GM21825 (cell line): Measurements from ENCODE around the gene TRAF1.

Experiments used
- ATAC-seq: cut with Tn5 transposase; IDR thresholded peaks from one replicate; pipeline ENCODE4 v1.9.1; 2021; ENCODE audit warnings: mild to moderate bottlenecking, moderate library complexity; ENCODE audit not compliant: unreplicated experiment

TRAF1 gene

DNA sequence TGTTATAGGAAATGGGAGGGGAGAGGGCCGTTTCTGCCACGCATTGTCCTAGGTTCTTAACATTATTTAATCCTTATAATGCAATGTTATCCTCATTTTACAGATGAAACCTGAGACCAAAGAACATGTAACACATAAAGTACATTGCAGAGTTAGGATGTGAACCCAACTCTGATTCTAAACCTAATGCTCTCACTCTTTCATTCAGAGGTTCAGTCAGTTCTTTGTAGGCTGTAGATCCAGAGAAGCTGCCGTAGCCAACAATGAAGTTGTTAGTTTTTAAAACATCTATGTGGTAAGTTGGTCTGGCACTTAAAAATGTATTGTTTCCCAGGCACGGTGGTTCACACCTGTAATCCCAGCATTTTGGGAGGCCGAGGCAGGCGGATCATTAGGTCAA lies 73.4 kb downstream of the TRAF1 start:
- ATAC-seq: no peak
